PC-3 (cell line): ENCODE data around the gene SETBP1.

Experiments used
- CTCF ChIP-seq: fragments of 300-600 bp; sonication (generic); conservative IDR thresholded peaks from 2 replicates; pipeline ENCODE4 v1.5.1; 2017; ENCODE audit warnings: antibody characterized with exemption, low read depth, mild to moderate bottlenecking, low read length
- EZH2 ChIP-seq: fragments of 300-600 bp; sonication (generic); IDR thresholded peaks from one replicate; pipeline ENCODE4 v1.6.1; 2017; ENCODE audit warnings: antibody characterized with exemption, mild to moderate bottlenecking, low read length; ENCODE audit not compliant: unreplicated experiment

DNA sequence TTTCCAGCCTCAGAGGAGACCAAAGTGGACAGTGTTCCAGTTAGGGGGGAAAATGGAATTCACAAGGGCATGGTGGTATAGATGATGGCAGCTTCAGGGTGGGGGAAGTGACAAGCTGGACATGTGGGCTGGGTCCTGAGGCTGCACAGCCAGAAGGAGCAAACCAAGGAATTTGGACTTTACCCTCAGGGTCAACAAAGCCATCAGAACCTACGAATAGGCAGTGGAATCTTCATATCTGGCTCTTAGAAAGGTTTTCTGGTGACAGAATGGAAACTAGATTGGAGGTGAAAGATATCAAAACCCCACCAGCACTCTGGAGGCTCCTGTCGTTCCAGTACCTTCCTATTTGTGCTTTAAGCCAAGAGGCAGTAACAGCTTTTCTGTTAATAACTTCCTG is 127.1 kb downstream of the SETBP1 start:
- TF ChIP-seq CTCF = no peak
- TF ChIP-seq EZH2 = no peak
